Esophagus squamous epithelium (tissue), 5 donors: ENCODE data around the gene GABRA5. TPM values are rescaled to one million over a fixed set of nuclear protein-coding genes. Genes with fewer than 3 reads are reported as not detected.

Source experiments
- DNase-seq: peaks from one replicate; lab custom pipeline; 2025; lab: John Stamatoyannopoulos, UW
- H3K27ac ChIP-seq, 4 donors: fragments of 200-600 bp; sonication (generic); one replicate each; pipeline ENCODE4 v1.5.1; 2016 to 2019; ENCODE audit warnings: mild to moderate bottlenecking in 1 of 4
- H3K27me3 ChIP-seq, 4 donors: fragments of 200-600 bp; sonication (generic); 1 replicate in 3 of 4; 2 replicates in 1 of 4; pipeline versions ENCODE4 v1.5.1 to v1.6.0; 2017 to 2021; ENCODE audit warnings: antibody characterized with exemption in 1 of 4
- H3K36me3 ChIP-seq, 3 donors: fragments of 200-600 bp; sonication (generic); one replicate each; pipeline ENCODE4 v1.5.1; 2016 to 2019
- H3K4me1 ChIP-seq, 3 donors: fragments of 200-600 bp; sonication (generic); one replicate each; pipeline ENCODE4 v1.5.1; 2017 to 2019
- H3K4me3 ChIP-seq, 4 donors: fragments of 200-600 bp; sonication (generic); 1 replicate in 3 of 4; 2 replicates in 1 of 4; pipeline ENCODE4 v1.5.1; 2016 to 2019; ENCODE audit warnings: mild to moderate bottlenecking in 2 of 4, moderate library complexity in 1 of 4
- H3K9me3 ChIP-seq, 3 donors: fragments of 200-600 bp; sonication (generic); one replicate each; pipeline ENCODE4 v1.5.1; 2016 to 2019
- POLR2A ChIP-seq, 4 donors: fragments of 450-650 bp; IDR thresholded peaks; one replicate each; pipeline ENCODE4 v1.6.1; 2017; ENCODE audit warnings: antibody characterized with exemption in 4 of 4, mild to moderate bottlenecking in 4 of 4, moderate library complexity in 3 of 4
- WGBS, 2 donors: methylation state at CpG; one replicate each; pipeline ENCODE4 v1.1.5; 2018; 5-methylcytosine and 5-hydroxymethylcytosine counted together
- intact Hi-C: fragments of 100-400 bp; cut with DNase I; formaldehyde crosslinking; loops from one replicate; pipeline ENCODE4 v1.15.0; 2022
- total RNA-seq, 4 donors: library from RNA; depleted of rRNA; stranded (reverse); fragments of >200 nt; gene quantifications; one replicate each; pipeline ENCODE4 v1.1.0, GENCODE V29; 2016
- TF ChIP-seq, protein P1 (sequence below), 6 experiments: fragments of 450-650 bp in 4 of 6; fragments of 200-600 bp in 2 of 6; sonication (generic) in 2 of 6; IDR thresholded peaks; one replicate each; pipeline ENCODE4 v1.5.1; 2016 to 2019; ENCODE audit warnings: antibody characterized with exemption in 6 of 6, mild to moderate bottlenecking in 4 of 6, moderate library complexity in 4 of 6
- donor health status: DM: yes; HTN: yes; CAD: no.

The GABRA5 gene
- total RNA-seq, 4 donors from 2014 or later = 0.57 TPM; not detected in 2

DNA sequence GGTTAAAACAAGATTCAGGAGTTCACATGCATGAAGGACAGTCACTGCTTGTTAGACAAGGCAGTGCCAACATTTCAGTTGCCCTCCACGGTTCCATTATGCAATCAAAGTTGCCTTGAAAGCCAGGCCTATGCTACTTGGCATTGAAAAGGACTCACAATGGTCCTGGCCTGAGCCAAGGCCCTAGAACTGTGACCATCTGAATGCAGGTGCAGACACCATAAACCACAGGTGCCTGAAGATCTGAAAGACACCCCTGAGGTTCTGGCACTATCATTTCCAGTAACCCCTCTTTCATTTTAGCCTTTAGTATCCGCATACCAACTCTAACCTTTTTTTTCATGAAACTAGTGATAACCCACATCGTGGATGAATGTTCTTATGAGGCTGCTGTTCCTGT, 2.8 kb downstream of the GABRA5 start:
- TF ChIP-seq POLR2A (IDR thresholded peaks at IDR 0.05) = no peak
- TF ChIP-seq, protein P1, sequence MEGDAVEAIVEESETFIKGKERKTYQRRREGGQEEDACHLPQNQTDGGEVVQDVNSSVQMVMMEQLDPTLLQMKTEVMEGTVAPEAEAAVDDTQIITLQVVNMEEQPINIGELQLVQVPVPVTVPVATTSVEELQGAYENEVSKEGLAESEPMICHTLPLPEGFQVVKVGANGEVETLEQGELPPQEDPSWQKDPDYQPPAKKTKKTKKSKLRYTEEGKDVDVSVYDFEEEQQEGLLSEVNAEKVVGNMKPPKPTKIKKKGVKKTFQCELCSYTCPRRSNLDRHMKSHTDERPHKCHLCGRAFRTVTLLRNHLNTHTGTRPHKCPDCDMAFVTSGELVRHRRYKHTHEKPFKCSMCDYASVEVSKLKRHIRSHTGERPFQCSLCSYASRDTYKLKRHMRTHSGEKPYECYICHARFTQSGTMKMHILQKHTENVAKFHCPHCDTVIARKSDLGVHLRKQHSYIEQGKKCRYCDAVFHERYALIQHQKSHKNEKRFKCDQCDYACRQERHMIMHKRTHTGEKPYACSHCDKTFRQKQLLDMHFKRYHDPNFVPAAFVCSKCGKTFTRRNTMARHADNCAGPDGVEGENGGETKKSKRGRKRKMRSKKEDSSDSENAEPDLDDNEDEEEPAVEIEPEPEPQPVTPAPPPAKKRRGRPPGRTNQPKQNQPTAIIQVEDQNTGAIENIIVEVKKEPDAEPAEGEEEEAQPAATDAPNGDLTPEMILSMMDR (IDR thresholded peaks at IDR 0.05) = no peak
- Histone ChIP-seq H3K27me3 (peaks cover 0 to 60% (median 8%) of the 10 kb centered on the region in 4 donors), H3K36me3 (no peaks in the 10 kb centered on the region), H3K27ac (no peak overlapping the region), H3K9me3 (no peaks in the 10 kb centered on the region), H3K4me1 (peaks cover 4 to 28% (median 9%) of the 10 kb centered on the region in 3 donors), H3K4me3 (no peak overlapping the region)
- WGBS, 2 donors = 65 to 69% methylated on average over 3 of the region's 3 CpGs
- DNase-seq = no peak
- intact Hi-C loops = no loop called here

DNA sequence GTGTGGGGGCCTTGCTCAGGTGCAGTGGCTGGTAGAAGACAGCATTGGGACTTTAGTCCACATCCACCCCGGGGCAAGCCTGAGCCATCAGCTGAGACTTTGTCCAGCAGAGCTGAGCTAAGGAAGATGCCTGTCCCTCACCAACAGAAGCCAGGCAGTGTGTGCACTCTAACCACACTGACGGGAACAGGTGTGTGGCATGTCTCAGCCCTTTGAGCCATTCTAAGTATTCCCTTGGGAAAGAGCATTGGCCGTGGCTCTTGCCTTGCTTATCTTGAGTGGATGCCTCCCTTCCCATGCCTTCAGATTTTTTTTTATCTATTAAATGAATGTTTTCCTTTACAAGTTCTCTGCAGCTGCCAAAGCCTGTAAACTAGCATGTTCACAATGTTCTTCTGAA, 3.5 kb downstream of the GABRA5 start:
- Histone ChIP-seq H3K36me3 (no peaks in the 10 kb centered on the region), H3K27ac (no peak overlapping the region), H3K4me1 (peaks cover 4 to 25% (median 9%) of the 10 kb centered on the region in 3 donors), H3K27me3 (peaks cover 0 to 54% (median 8%) of the 10 kb centered on the region in 4 donors), H3K4me3 (no peak overlapping the region), H3K9me3 (no peaks in the 10 kb centered on the region)
- DNase-seq = no peak
- no peak for TF ChIP-seq POLR2A (IDR thresholded peaks at IDR 0.05)
- TF ChIP-seq, protein P1 (IDR thresholded peaks at IDR 0.05) = no peak
- WGBS, 2 donors = 69 to 75% methylated on average over 2 of the region's 3 CpGs
- intact Hi-C loops = no loop called here

DNA sequence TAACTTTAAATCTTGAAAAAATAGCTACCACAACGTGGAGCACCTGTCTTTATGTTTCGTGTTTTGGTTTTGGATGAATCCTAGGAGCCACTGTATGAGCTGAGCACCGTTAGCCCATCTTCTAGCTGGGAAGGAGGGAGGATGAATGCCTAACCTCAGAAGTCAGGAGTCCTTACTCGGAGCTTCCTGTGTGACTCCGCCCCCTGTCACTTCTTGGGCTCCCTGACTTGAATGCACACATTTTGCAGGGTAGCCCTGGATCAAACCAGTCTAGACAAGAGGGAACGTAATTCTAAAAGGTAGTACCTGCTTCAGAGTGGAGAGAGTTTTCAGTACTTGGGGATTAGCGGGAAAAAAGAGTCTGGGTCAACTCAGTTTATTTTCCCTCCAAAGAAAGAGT, 5.3 kb downstream of the GABRA5 start:
- H3K9me3 ChIP-seq = no peaks in the 10 kb centered on the region
- peaks cover 0 to 35% (median 5%) of the 10 kb centered on the region in 4 donors for H3K27me3 ChIP-seq
- H3K36me3 ChIP-seq = no peaks in the 10 kb centered on the region
- WGBS, 2 donors = 52 to 67% methylated on average over 6 to 7 of the region's 7 CpGs
- intact Hi-C loops = no loop called here
- peaks cover 4 to 18% (median 7%) of the 10 kb centered on the region in 3 donors for H3K4me1 ChIP-seq
- TF ChIP-seq POLR2A (IDR thresholded peaks at IDR 0.05) = no peak
- TF ChIP-seq, protein P1 (IDR thresholded peaks at IDR 0.05) = no peak
- no peak overlapping the region for H3K4me3 ChIP-seq
- no peak overlapping the region for H3K27ac ChIP-seq
- no peak for DNase-seq

DNA sequence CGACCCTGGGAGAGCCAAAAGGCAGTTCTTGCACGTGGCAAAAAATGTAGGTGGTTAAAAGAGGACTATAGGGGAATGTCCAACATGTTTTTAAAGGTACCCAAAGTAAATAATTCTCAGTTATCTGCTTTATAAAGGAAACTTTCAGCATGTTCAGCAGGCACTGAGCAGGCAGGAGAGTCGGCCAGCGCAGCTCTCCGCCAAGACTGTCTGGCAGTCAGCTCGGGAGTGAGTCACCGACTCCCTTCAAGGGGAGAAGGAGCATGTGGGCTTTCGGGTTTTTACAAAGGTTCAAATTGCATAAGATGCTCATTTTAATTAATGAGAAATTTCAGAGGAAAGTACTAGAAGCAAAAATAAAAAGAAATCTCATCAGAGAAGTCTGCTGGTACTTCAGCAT, 7.0 kb downstream of the GABRA5 start:
- no peak for DNase-seq
- peaks cover 0 to 19% (median 0%) of the 10 kb centered on the region in 4 donors for H3K27me3 ChIP-seq
- peaks cover 0 to 7% (median 0%) of the 10 kb centered on the region in 3 donors for H3K4me1 ChIP-seq
- no peaks in the 10 kb centered on the region for H3K9me3 ChIP-seq
- no peak overlapping the region for H3K4me3 ChIP-seq
- H3K27ac ChIP-seq = no peak overlapping the region
- WGBS, 2 donors = 14 to 31% methylated on average over 8 of the region's 8 CpGs
- TF ChIP-seq, protein P1 (IDR thresholded peaks at IDR 0.05) = no peak
- no peak for TF ChIP-seq POLR2A (IDR thresholded peaks at IDR 0.05)
- H3K36me3 ChIP-seq = no peaks in the 10 kb centered on the region
- intact Hi-C loops = no loop called here

DNA sequence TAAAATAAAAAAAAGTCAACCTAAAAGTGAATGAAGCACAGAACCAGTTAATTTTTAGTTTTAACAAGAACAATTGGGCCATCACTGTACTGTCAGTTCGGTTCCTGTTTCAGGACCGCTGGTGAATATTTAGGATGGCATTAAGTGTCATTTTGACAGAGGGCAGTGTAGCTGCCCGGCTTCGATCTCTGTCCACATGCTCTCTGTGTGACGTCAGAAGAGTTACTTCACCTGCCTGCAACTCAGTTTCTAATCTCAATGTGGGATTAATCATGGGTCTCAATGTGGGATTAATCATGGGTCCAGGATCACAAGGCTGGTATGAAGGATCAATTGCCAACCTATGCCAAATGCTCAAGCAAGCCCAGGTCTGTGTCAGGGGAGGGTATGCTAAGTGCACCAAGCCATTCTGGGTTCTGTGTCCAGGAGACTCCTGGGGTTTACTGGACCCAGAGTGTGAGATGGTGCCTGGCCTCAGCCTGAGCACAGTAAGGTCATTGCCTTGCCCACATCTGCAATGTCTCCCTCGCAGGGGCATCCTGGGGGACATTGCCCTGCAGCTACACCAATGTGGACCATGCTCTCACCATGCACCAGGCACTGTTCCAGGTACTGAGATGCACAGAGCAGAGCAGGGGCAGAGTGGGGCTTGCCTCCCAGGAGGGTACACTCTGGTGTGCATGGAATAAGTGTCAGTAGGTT, 8.1 kb downstream of the GABRA5 start:
- 77 to 87% methylated on average over 4 to 5 of the region's 6 CpGs for WGBS, 2 donors
- no peak for DNase-seq
- H3K4me3 ChIP-seq = no peak overlapping the region
- peaks cover 0 to 11% (median 0%) of the 10 kb centered on the region in 4 donors for H3K27me3 ChIP-seq
- H3K36me3 ChIP-seq = no peaks in the 10 kb centered on the region
- no peak overlapping the region for H3K27ac ChIP-seq
- H3K4me1 ChIP-seq = peaks cover 0 to 7% (median 0%) of the 10 kb centered on the region in 3 donors
- TF ChIP-seq, protein P1 (IDR thresholded peaks at IDR 0.05) = no peak
- TF ChIP-seq POLR2A (IDR thresholded peaks at IDR 0.05) = no peak
- intact Hi-C loops = no loop called here
- H3K9me3 ChIP-seq = no peaks in the 10 kb centered on the region
